Measurements from ENCODE around the gene TMEM106A.

DNA sequence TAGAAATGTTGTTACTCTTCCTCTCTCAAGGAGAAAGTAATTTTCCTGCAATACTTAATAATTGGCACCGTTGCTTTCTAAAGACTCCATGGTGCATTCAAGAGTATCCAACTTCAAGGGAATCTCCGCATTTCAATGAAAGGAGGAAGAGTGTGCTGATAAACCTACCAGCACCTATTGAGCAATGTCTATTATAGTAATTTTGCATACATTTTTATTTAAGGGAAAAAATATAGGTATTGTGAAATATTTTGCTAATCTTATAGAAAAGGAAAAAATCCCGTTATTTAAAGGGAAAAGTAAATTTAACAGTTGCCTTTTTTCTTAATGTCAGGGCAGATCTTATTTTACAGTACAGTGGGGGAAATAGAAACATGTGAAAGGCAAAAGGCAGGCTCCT is 1.1 kb upstream of the TMEM106A start:
- TF ChIP-seq JUND (IDR thresholded peaks at IDR 0.05): no peak
- TF ChIP-seq, protein P1, sequence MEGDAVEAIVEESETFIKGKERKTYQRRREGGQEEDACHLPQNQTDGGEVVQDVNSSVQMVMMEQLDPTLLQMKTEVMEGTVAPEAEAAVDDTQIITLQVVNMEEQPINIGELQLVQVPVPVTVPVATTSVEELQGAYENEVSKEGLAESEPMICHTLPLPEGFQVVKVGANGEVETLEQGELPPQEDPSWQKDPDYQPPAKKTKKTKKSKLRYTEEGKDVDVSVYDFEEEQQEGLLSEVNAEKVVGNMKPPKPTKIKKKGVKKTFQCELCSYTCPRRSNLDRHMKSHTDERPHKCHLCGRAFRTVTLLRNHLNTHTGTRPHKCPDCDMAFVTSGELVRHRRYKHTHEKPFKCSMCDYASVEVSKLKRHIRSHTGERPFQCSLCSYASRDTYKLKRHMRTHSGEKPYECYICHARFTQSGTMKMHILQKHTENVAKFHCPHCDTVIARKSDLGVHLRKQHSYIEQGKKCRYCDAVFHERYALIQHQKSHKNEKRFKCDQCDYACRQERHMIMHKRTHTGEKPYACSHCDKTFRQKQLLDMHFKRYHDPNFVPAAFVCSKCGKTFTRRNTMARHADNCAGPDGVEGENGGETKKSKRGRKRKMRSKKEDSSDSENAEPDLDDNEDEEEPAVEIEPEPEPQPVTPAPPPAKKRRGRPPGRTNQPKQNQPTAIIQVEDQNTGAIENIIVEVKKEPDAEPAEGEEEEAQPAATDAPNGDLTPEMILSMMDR (IDR thresholded peaks at IDR 0.05 in 2 of 3, conservative IDR thresholded peaks at IDR 0.05 in 1 of 3; ENCODE audit: borderline replicate concordance in 1 of 3, insufficient read depth in 1 of 3, low read depth in 2 of 3, low read length in 2 of 3): no peak
- no peak for TF ChIP-seq ATF3 (IDR thresholded peaks at IDR 0.05)
- no peak for TF ChIP-seq ZNF274 (IDR thresholded peaks at IDR 0.05; ENCODE audit: low read depth, low read length)
- no peak for TF ChIP-seq ELF1 (IDR thresholded peaks at IDR 0.05; ENCODE audit: borderline replicate concordance, low read depth)
- no peak for TF ChIP-seq MAX (IDR thresholded peaks at IDR 0.05)
- no peak for TF ChIP-seq POLR2AphosphoS5 (IDR thresholded peaks at IDR 0.05; ENCODE audit: low read depth, low read length)
- TF ChIP-seq ZFX (IDR thresholded peaks at IDR 0.05): no peak
- no peak for TF ChIP-seq EZH2 (IDR thresholded peaks at IDR 0.05)
- TF ChIP-seq POLR2A (IDR thresholded peaks at IDR 0.05; ENCODE audit: borderline replicate concordance, extremely low read depth, insufficient read depth, insufficient read length): no peak
- no peak for TF ChIP-seq FOSL1 (IDR thresholded peaks at IDR 0.05; ENCODE audit: low read depth)
- TF ChIP-seq EZH2phosphoT487 (IDR thresholded peaks at IDR 0.05; ENCODE audit: borderline replicate concordance): no peak

Measured in HCT116 (cell line).